Gastroesophageal sphincter (tissue), 4 donors: ENCODE results near the gene AGBL1. TPM values are rescaled to one million over a fixed set of nuclear protein-coding genes. Genes with fewer than 3 reads are reported as not detected.

ENCODE experiments used
- ATAC-seq: fragments of 150-250 bp; one replicate; pipeline ENCODE4 v1.9.1; 2016; ENCODE audit warnings: mild to moderate bottlenecking, moderate library complexity
- H3K27ac ChIP-seq, 4 donors: fragments of 200-600 bp; sonication (generic) in 3 of 4; 1 replicate in 3 of 4; 2 replicates in 1 of 4; pipeline ENCODE4 v1.5.1; 2016 to 2019
- H3K27me3 ChIP-seq: fragments of 200-600 bp; sonication (generic); one replicate; pipeline ENCODE4 v1.5.1; 2019
- H3K36me3 ChIP-seq, 2 donors: fragments of 200-600 bp; sonication (generic); one replicate each; pipeline ENCODE4 v1.5.1; 2019; ENCODE audit warnings: control low read depth in 1 of 2
- H3K4me1 ChIP-seq, 3 donors: fragments of 200-600 bp; sonication (generic); 1 replicate in 2 of 3; 2 replicates in 1 of 3; pipeline ENCODE4 v1.5.1; 2016 to 2019; ENCODE audit warnings: control low read depth in 2 of 3
- H3K4me3 ChIP-seq, 2 donors: fragments of 200-600 bp; sonication (generic); one replicate each; pipeline ENCODE4 v1.5.1; 2019; ENCODE audit warnings: mild to moderate bottlenecking in 1 of 2, moderate library complexity in 1 of 2
- H3K9me3 ChIP-seq, 3 donors: fragments of 200-600 bp; sonication (generic); one replicate each; pipeline ENCODE4 v1.5.1; 2017 to 2019; ENCODE audit warnings: control low read depth in 2 of 3
- CTCF ChIP-seq, 4 experiments: fragments of 200-600 bp in 2 of 4; fragments of 450-650 bp in 2 of 4; sonication (generic) in 1 of 4; IDR thresholded peaks; one replicate each; pipeline ENCODE4 v1.5.1; 2017 to 2019; ENCODE audit warnings: antibody characterized with exemption in 4 of 4, mild to moderate bottlenecking in 2 of 4, moderate library complexity in 2 of 4
- EP300 ChIP-seq: sonication (generic); formaldehyde crosslinking; IDR thresholded peaks from one replicate; pipeline ENCODE4 v1.6.1; 2017; ENCODE audit warnings: antibody characterized with exemption, mild to moderate bottlenecking
- POLR2A ChIP-seq, 2 donors: fragments of 450-650 bp; IDR thresholded peaks; one replicate each; pipeline ENCODE4 v1.6.1; 2017; ENCODE audit warnings: antibody characterized with exemption in 2 of 2, mild to moderate bottlenecking in 2 of 2, moderate library complexity in 1 of 2
- POLR2AphosphoS5 ChIP-seq: sonication (generic); formaldehyde crosslinking; IDR thresholded peaks from one replicate; pipeline ENCODE4 v1.6.1; 2017; ENCODE audit warnings: antibody characterized with exemption
- WGBS, 2 donors: methylation state at CpG; one replicate each; pipeline ENCODE4 v1.1.5; 2018; ENCODE audit warnings: low coverage in 1 of 2; 5-methylcytosine and 5-hydroxymethylcytosine counted together
- total RNA-seq, 4 donors: library from RNA; depleted of rRNA; stranded (reverse); fragments of >200 nt; gene quantifications; one replicate each; pipeline ENCODE4 v1.1.0, GENCODE V29; 2016

AGBL1 gene
- total RNA-seq, 4 donors from 2014 or later = 0.12 to 0.13 TPM; not detected in 2

- no peaks in the 10 kb centered on the region for H3K9me3 ChIP-seq
- H3K4me3 ChIP-seq = no peak overlapping the region
- no peak overlapping the region for H3K27ac ChIP-seq
- peaks cover 13% of the 10 kb centered on the region for H3K27me3 ChIP-seq
- no peak for TF ChIP-seq POLR2A (IDR thresholded peaks at IDR 0.05)
- no peak for TF ChIP-seq CTCF (IDR thresholded peaks at IDR 0.05)
- TF ChIP-seq EP300 = no peak
- no peak for TF ChIP-seq POLR2AphosphoS5
- 72 to 78% methylated on average over 11 of the region's 13 CpGs for WGBS, 2 donors
- no peak for ATAC-seq
- no peaks in the 10 kb centered on the region for H3K4me1 ChIP-seq
- no peaks in the 10 kb centered on the region for H3K36me3 ChIP-seq
These were observed 16.1 kb upstream of the AGBL1 start for GRCh38 chr15:86063356-86064095.

GRCh38 chr15:86064326-86064725 lies 15.3 kb upstream of the AGBL1 start:
- peaks cover 13% of the 10 kb centered on the region for H3K27me3 ChIP-seq
- H3K27ac ChIP-seq = no peak overlapping the region
- TF ChIP-seq POLR2A (IDR thresholded peaks at IDR 0.05) = no peak
- H3K4me3 ChIP-seq = no peak overlapping the region
- 91 to 100% methylated on average over 4 to 7 of the region's 8 CpGs for WGBS, 2 donors
- H3K4me1 ChIP-seq = no peaks in the 10 kb centered on the region
- H3K9me3 ChIP-seq = no peaks in the 10 kb centered on the region
- ATAC-seq = no peak
- no peaks in the 10 kb centered on the region for H3K36me3 ChIP-seq

GRCh38 chr15:86066174-86066834 lies 13.4 kb upstream of the AGBL1 start:
- no peak for ATAC-seq
- 90 to 93% methylated on average over 2 to 4 of the region's 6 CpGs for WGBS, 2 donors
- TF ChIP-seq EP300 (no peak), POLR2A (IDR thresholded peaks at IDR 0.05) (no peak), POLR2AphosphoS5 (no peak), CTCF (IDR thresholded peaks at IDR 0.05) (no peak)
- Histone ChIP-seq H3K27ac (no peak overlapping the region), H3K4me3 (no peak overlapping the region), H3K27me3 (peaks cover 13% of the 10 kb centered on the region), H3K4me1 (no peaks in the 10 kb centered on the region), H3K36me3 (no peaks in the 10 kb centered on the region), H3K9me3 (no peaks in the 10 kb centered on the region)

GRCh38 chr15:86073281-86073680 lies 6.4 kb upstream of the AGBL1 start:
- ATAC-seq = no peak
- Histone ChIP-seq H3K36me3 (no peaks in the 10 kb centered on the region), H3K9me3 (no peaks in the 10 kb centered on the region), H3K4me1 (no peaks in the 10 kb centered on the region), H3K27me3 (peaks cover 9% of the 10 kb centered on the region), H3K27ac (no peak overlapping the region), H3K4me3 (no peak overlapping the region)
- no peak for TF ChIP-seq EP300
- no peak for TF ChIP-seq POLR2A (IDR thresholded peaks at IDR 0.05)
- TF ChIP-seq POLR2AphosphoS5 = no peak
- TF ChIP-seq CTCF (IDR thresholded peaks at IDR 0.05) = no peak
- whole genome bisulfite sequencing, 2 donors = 50 to 78% methylated on average over 1 of the region's 1 CpG

GRCh38 chr15:86076468-86076867 lies 3.2 kb upstream of the AGBL1 start:
- no peak overlapping the region for H3K27ac ChIP-seq
- WGBS, 2 donors = 31 to 71% methylated on average over 2 to 3 of the region's 3 CpGs

More at GRCh38 chr15:86076468-86076867, 3.2 kb upstream of the AGBL1 start:
- Histone ChIP-seq H3K4me1 (no peaks in the 10 kb centered on the region), H3K36me3 (no peaks in the 10 kb centered on the region), H3K4me3 (no peak overlapping the region), H3K27me3 (peaks cover 26% of the 10 kb centered on the region), H3K9me3 (no peaks in the 10 kb centered on the region)
- ATAC-seq = no peak
- no peak for TF ChIP-seq POLR2AphosphoS5
- no peak for TF ChIP-seq POLR2A (IDR thresholded peaks at IDR 0.05)
- no peak for TF ChIP-seq EP300
- TF ChIP-seq CTCF (IDR thresholded peaks at IDR 0.05) = no peak
